Transverse colon (tissue), 4 donors: Measurements from ENCODE around the gene MAGEH1.

Experiments used
- CTCF ChIP-seq, 5 experiments: fragments of 200-600 bp in 3 of 5; fragments of 450-650 bp in 2 of 5; sonication (generic) in 3 of 5; IDR thresholded peaks; 1 replicate in 2 of 5; 2 replicates in 3 of 5; pipeline ENCODE4 v1.5.1; 2016 to 2017; ENCODE audit warnings: antibody characterized with exemption in 5 of 5, inconsistent platforms in 3 of 5, mild to moderate bottlenecking in 2 of 5, moderate library complexity in 1 of 5
- POLR2AphosphoS5 ChIP-seq, 3 donors: sonication (generic); formaldehyde crosslinking; IDR thresholded peaks; one replicate each; pipeline ENCODE4 v1.6.1; 2016; ENCODE audit warnings: antibody characterized with exemption in 3 of 3

DNA sequence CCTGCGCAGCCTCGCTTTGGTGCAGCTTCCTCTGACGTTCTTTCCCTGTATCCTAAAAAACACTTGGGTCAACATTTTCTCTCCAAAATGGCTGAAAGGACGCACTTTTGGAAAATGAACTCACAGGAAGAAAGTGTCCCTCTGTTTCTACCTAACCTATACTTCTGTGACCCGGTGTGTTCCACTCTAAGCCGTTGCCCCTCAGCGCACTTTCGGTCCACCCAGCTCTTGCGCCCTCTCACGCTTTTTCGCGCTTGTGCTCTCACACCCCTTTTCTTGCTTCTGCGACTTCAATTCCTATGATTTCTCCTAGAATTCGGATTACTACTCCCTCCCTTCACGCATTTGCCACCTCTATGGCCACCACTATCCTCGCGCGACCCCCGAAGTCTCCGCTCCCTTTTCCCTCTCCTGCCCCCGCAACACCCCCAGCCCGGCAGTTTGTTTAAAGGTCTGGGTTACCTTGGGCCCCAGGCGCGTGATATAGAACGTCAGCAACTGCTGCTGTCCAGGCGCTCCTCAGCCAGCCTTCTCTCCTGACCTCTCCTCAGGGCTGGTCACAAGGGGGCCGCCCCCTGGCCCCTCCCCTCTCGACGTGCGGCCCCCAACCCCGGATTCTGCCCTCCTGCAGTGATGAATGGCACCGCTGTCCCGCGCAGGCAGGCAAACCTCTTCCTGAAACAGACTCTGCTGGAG is 37.5 kb downstream of the MAGEH1 start, which contains the start of gene USP51:
- no peak for TF ChIP-seq CTCF (IDR thresholded peaks at IDR 0.05)
- TF ChIP-seq POLR2AphosphoS5 (IDR thresholded peaks at IDR 0.05), result no peak
